HCT116 (cell line): ENCODE results near the gene STRIT1. TPM values are rescaled to one million over a fixed set of nuclear protein-coding genes. Genes with fewer than 3 reads are reported as not detected.

Experiments used
- ATAC-seq: fragments of 200-7000 bp; cut with Tn5 transposase; 2 replicates; pipeline ENCODE4 v1.9.1; 2020; ENCODE audit warnings: mild to moderate bottlenecking, moderate library complexity
- BruUV-seq: library from RNA; stranded (reverse); fragments of 400-500 nt; replicated peaks from 2 replicates; lab custom pipeline; 2021; lab: Mats Ljungman, UMichigan
- CTCF ChIA-PET: fragments of 300-600 bp; sonication (Branson Sonifier 250); formaldehyde crosslinking; loops from one replicate; lab custom pipeline; 2021; ENCODE audit warnings: antibody characterized with exemption; lab: Charles Lee
- POLR2A ChIA-PET: fragments of 300-600, 350-600 bp; sonication (Branson Sonifier 250); formaldehyde crosslinking; loops from one replicate; lab custom pipeline; 2021; ENCODE audit warnings: antibody characterized with exemption; lab: Charles Lee
- RAD21 ChIA-PET, 2 experiments: fragments of 300-600 bp; sonication (Branson Sonifier 250); formaldehyde crosslinking; loops; one replicate each; lab custom pipeline; 2023; ENCODE audit warnings: low total read pairs in 2 of 2; ENCODE audit not compliant: uncharacterized antibody in 2 of 2, unreplicated experiment in 2 of 2, low non-redundant PET in 1 of 2; lab: Charles Lee
- DNase-seq: peaks from one replicate; pipeline ENCODE4 v3.0.0-alpha.2; 2010; ENCODE audit warnings: low read depth, low spot score
- H2AFZ ChIP-seq: fragments of 200-600 bp; shearing (Covaris generic), sonication (generic); 2 replicates; pipeline ENCODE4 v1.6.1; 2017; ENCODE audit warnings: low read depth, mixed run types, mixed read lengths, antibody characterized with exemption, low read length; ENCODE audit not compliant: poor library complexity, severe bottlenecking
- H3K27ac ChIP-seq: 2 replicates; pipeline ENCODE4 v1.5.1; 2012; ENCODE audit warnings: low read depth, low read length
- H3K27me3 ChIP-seq: fragments of 200-600 bp; sonication (generic); 2 replicates; pipeline ENCODE4 v1.6.1; 2016; ENCODE audit warnings: mixed run types, low read length, mixed read lengths; ENCODE audit not compliant: insufficient read depth
- H3K36me3 ChIP-seq, 2 experiments: fragments of 200-500 bp in 1 of 2; fragments of 200-600 bp in 1 of 2; sonication (Bioruptor generic) in 1 of 2; sonication (generic) in 1 of 2; 2 replicates each; pipeline versions ENCODE4 v1.5.1 to v1.6.1; 2014 to 2016; ENCODE audit warnings: low read length in 2 of 2, inconsistent platforms in 1 of 2, mixed read lengths in 1 of 2, mixed run types in 1 of 2; ENCODE audit not compliant: insufficient read depth in 2 of 2, control insufficient read depth in 1 of 2
- H3K4me1 ChIP-seq, 2 experiments: fragments of 200-600 bp in 1 of 2; sonication (generic) in 1 of 2; 2 replicates each; pipeline versions ENCODE4 v1.5.1 to v1.6.1; 2012 to 2017; ENCODE audit warnings: low read length in 2 of 2, inconsistent platforms in 1 of 2, mild to moderate bottlenecking in 1 of 2, mixed read lengths in 1 of 2, mixed run types in 1 of 2, moderate library complexity in 1 of 2; ENCODE audit not compliant: insufficient read depth in 2 of 2, control insufficient read depth in 1 of 2
- H3K4me2 ChIP-seq: fragments of 200-600 bp; sonication (generic); 2 replicates; pipeline ENCODE4 v1.6.1; 2017; ENCODE audit warnings: mixed run types, low read length, mixed read lengths
- H3K4me3 ChIP-seq, 2 experiments: fragments of 200-600 bp in 1 of 2; sonication (generic) in 1 of 2; replicated peaks in 1 of 2; 2 replicates each; pipeline ENCODE4 v1.5.1; 2011 to 2016; ENCODE audit warnings: low read length in 2 of 2, control low read depth in 1 of 2, low read depth in 1 of 2, mild to moderate bottlenecking in 1 of 2, mixed read lengths in 1 of 2, mixed run types in 1 of 2
- H3K79me2 ChIP-seq: fragments of 200-600 bp; sonication (generic); 2 replicates; pipeline ENCODE4 v1.6.1; 2017; ENCODE audit warnings: mild to moderate bottlenecking, mixed run types, low read length, moderate library complexity, mixed read lengths; ENCODE audit not compliant: insufficient read depth
- H3K9ac ChIP-seq: fragments of 200-600 bp; sonication (generic); 2 replicates; pipeline ENCODE4 v1.6.1; 2016; ENCODE audit warnings: low read length, mixed read lengths
- H3K9me2 ChIP-seq: fragments of 200-600 bp; sonication (generic), shearing (Covaris generic); 2 replicates; pipeline ENCODE4 v1.6.1; 2017; ENCODE audit warnings: mixed run types, mild to moderate bottlenecking, moderate library complexity; ENCODE audit not compliant: insufficient read depth
- H3K9me3 ChIP-seq, 2 experiments: fragments of 200-500 bp in 1 of 2; fragments of 200-600 bp in 1 of 2; sonication (Bioruptor generic) in 1 of 2; sonication (generic) in 1 of 2; 2 replicates each; pipeline ENCODE4 v1.6.1; 2014 to 2017; ENCODE audit warnings: low read length in 2 of 2, mixed read lengths in 2 of 2, inconsistent platforms in 1 of 2, low read depth in 1 of 2, mild to moderate bottlenecking in 1 of 2, mixed run types in 1 of 2, moderate library complexity in 1 of 2; ENCODE audit not compliant: control insufficient read depth in 1 of 2, insufficient read depth in 1 of 2
- H4K20me1 ChIP-seq: fragments of 200-600 bp; sonication (generic), shearing (Covaris generic); 2 replicates; pipeline ENCODE4 v1.6.1; 2017; ENCODE audit warnings: mixed run types, mild to moderate bottlenecking, moderate library complexity; ENCODE audit not compliant: insufficient read depth
- CBX3 ChIP-seq: IDR thresholded peaks from 2 replicates; pipeline ENCODE4 v1.6.1; 2012; ENCODE audit warnings: low read depth
- EGR1 ChIP-seq: IDR thresholded peaks from 2 replicates; pipeline ENCODE4 v1.6.1; 2012; ENCODE audit warnings: low read depth
- EZH2 ChIP-seq: fragments of 200-600 bp; sonication (generic); IDR thresholded peaks from 2 replicates; pipeline ENCODE4 v1.6.1; 2017; ENCODE audit warnings: antibody characterized with exemption, mixed run types
- EZH2phosphoT487 ChIP-seq: fragments of 200-600 bp; IDR thresholded peaks from 2 replicates; pipeline ENCODE4 v1.6.1; 2018; ENCODE audit warnings: antibody characterized with exemption, borderline replicate concordance
- POLR2A ChIP-seq: IDR thresholded peaks from 2 replicates; pipeline ENCODE4 v1.7.0; 2011; ENCODE audit warnings: borderline replicate concordance; ENCODE audit not compliant: insufficient read depth, insufficient read length; ENCODE audit errors: extremely low read depth
- YY1 ChIP-seq: IDR thresholded peaks from 2 replicates; pipeline ENCODE4 v1.6.1; 2011; ENCODE audit warnings: low read length, low read depth, moderate library complexity, mild to moderate bottlenecking; ENCODE audit not compliant: insufficient replicate concordance; ENCODE audit errors: extremely low read depth
- ZNF274 ChIP-seq: fragments of 200-500 bp; sonication (Bioruptor generic); IDR thresholded peaks from 2 replicates; pipeline ENCODE4 v1.6.1; 2014; ENCODE audit warnings: mild to moderate bottlenecking, low read depth, low read length, inconsistent platforms
- intact Hi-C: fragments of 100-400 bp; cut with micrococcal nuclease; formaldehyde crosslinking; loops from 2 replicates; pipeline ENCODE4 v1.10.0; 2022
- total RNA-seq: library from RNA; stranded (reverse); gene quantifications from one replicate; pipeline ENCODE4 v1.2.1, GENCODE V29; 2021; ENCODE audit not compliant: unreplicated experiment

STRIT1 gene
- total RNA-seq, 1 experiment from 2014 or later = not detected

DNA sequence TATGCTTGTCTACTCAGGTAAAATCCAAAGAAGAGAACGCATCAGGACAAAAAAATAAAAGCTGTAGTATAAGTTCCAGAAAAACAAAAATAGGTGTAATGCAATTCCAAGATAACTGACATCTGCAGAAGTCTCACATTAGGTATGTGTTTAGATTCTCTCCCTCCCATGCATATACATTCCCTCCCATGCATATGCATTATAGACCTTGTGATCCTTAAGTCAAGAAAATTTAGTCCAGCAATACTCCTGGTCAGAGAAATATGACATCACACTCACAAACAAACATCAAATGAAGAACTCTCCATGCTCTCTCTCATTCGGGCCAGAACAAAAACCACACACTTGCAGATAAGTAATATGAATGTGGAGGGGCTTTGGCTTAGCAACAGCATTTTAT, 25.3 kb upstream of the STRIT1 start:
- CTCF ChIA-PET = no interaction called here
- Histone ChIP-seq H2AFZ (no peak overlapping the region), H3K9ac (no peak overlapping the region), H3K4me1 (no peaks in the 10 kb centered on the region), H3K9me2 (no peaks in the 10 kb centered on the region), H3K4me3 (no peak overlapping the region), H3K36me3 (no peaks in the 10 kb centered on the region), H3K27ac (no peak overlapping the region), H3K9me3 (no peaks in the 10 kb centered on the region), H3K79me2 (no peaks in the 10 kb centered on the region), H4K20me1 (no peaks in the 10 kb centered on the region), H3K4me2 (no peak overlapping the region), H3K27me3 (no peaks in the 10 kb centered on the region)
- intact Hi-C loops = no loop called here
- no peak for ATAC-seq
- RAD21 ChIA-PET = no interaction called here
- TF ChIP-seq POLR2A (no peak), EZH2 (no peak), CBX3 (no peak), EZH2phosphoT487 (no peak), ZNF274 (no peak)
- no TSS peak for BruUV-seq
- POLR2A ChIA-PET = interaction anchor here (0.6 kb wide), 1 partner anchor 428 kb away, joined by 4 read pairs; no protein-coding TSS in a partner anchor
- DNase-seq = no peak

DNA sequence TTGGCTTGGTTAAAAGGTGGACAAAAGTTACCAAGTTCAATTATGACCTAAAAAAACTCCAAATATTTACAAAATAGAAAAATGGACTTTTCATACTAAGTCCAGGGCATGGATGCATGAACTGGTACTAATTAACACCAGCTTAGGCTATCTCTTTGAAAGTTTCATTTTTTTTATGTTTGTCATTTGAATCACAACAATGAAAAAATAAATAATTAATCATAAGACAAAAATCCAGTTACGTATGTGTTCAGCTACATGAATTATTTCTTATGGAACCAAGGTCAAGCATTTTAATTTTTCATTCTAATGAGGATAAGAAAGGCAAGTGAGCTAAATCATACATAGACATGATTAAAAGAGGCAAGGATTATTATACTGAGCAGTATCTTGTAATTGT, 23.7 kb upstream of the STRIT1 start:
- H3K9me2 ChIP-seq = no peaks in the 10 kb centered on the region
- CTCF ChIA-PET = no interaction called here
- RAD21 ChIA-PET = no interaction called here
- no TSS peak for BruUV-seq
- H3K79me2 ChIP-seq = no peaks in the 10 kb centered on the region
- H3K36me3 ChIP-seq = no peaks in the 10 kb centered on the region
- H3K4me3 ChIP-seq = no peak overlapping the region
- POLR2A ChIA-PET = no interaction called here
- no peaks in the 10 kb centered on the region for H3K27me3 ChIP-seq
- H3K27ac ChIP-seq = no peak overlapping the region
- no peak overlapping the region for H3K4me2 ChIP-seq
- no peaks in the 10 kb centered on the region for H4K20me1 ChIP-seq
- no peak for ATAC-seq
- no peak overlapping the region for H3K9ac ChIP-seq
- DNase-seq = no peak
- TF ChIP-seq EGR1 = no peak
- TF ChIP-seq YY1 = no peak
- no peaks in the 10 kb centered on the region for H3K4me1 ChIP-seq
- no peaks in the 10 kb centered on the region for H3K9me3 ChIP-seq
- intact Hi-C loops = no loop called here
- H2AFZ ChIP-seq = no peak overlapping the region
